Hepatocyte (in vitro differentiated cells): Measurements from ENCODE around the gene SMNDC1. TPM values are rescaled to one million over a fixed set of nuclear protein-coding genes. Genes with fewer than 3 reads are reported as not detected.

Experiments used
- DNase-seq: peaks from one replicate; pipeline ENCODE4 v3.0.0-alpha.2; 2016; ENCODE audit warnings: low spot score
- H2AFZ ChIP-seq: fragments of 200-600 bp; sonication (generic); 2 replicates; pipeline ENCODE4 v1.6.0; 2016; ENCODE audit warnings: antibody characterized with exemption, mild to moderate bottlenecking
- H3K27ac ChIP-seq: fragments of 200-600 bp; sonication (generic); 2 replicates; pipeline ENCODE4 v1.5.1; 2016; ENCODE audit warnings: mild to moderate bottlenecking
- H3K27me3 ChIP-seq: fragments of 200-600 bp; sonication (generic); 2 replicates; pipeline ENCODE4 v1.6.1; 2016
- H3K36me3 ChIP-seq: fragments of 200-600 bp; sonication (generic); replicated peaks from 2 replicates; pipeline ENCODE4 v1.5.1; 2016; ENCODE audit warnings: low read depth; ENCODE audit not compliant: insufficient read depth
- H3K4me1 ChIP-seq: fragments of 200-600 bp; sonication (generic); 2 replicates; pipeline ENCODE4 v1.5.1; 2016; ENCODE audit warnings: mild to moderate bottlenecking, moderate library complexity; ENCODE audit not compliant: insufficient read depth
- H3K4me2 ChIP-seq: fragments of 200-600 bp; sonication (generic); 2 replicates; pipeline ENCODE4 v1.6.0; 2016
- H3K4me3 ChIP-seq: fragments of 200-600 bp; sonication (generic); 2 replicates; pipeline ENCODE4 v1.5.1; 2016; ENCODE audit warnings: mild to moderate bottlenecking
- H3K79me2 ChIP-seq: fragments of 200-600 bp; sonication (generic); 2 replicates; pipeline ENCODE4 v1.6.0; 2017; ENCODE audit warnings: mild to moderate bottlenecking
- H3K9me2 ChIP-seq: fragments of 200-600 bp; sonication (generic); replicated peaks from 2 replicates; pipeline ENCODE4 v1.6.0; 2017; ENCODE audit warnings: mild to moderate bottlenecking; ENCODE audit not compliant: insufficient read depth
- H3K9me3 ChIP-seq: fragments of 200-600 bp; sonication (generic); 2 replicates; pipeline ENCODE4 v1.5.1; 2016; ENCODE audit warnings: low read depth, mild to moderate bottlenecking
- H4K20me1 ChIP-seq: fragments of 200-600 bp; sonication (generic); 2 replicates; pipeline ENCODE4 v1.6.0; 2016; ENCODE audit warnings: mild to moderate bottlenecking; ENCODE audit not compliant: insufficient read depth, poor library complexity, severe bottlenecking
- EZH2 ChIP-seq: fragments of 200-600 bp; sonication (generic); IDR thresholded peaks from 2 replicates; pipeline ENCODE4 v1.6.1; 2016; ENCODE audit warnings: antibody characterized with exemption, mild to moderate bottlenecking, borderline replicate concordance
- EZH2phosphoT487 ChIP-seq: fragments of 200-600 bp; sonication (generic); IDR thresholded peaks from one replicate; pipeline ENCODE4 v1.6.1; 2018; ENCODE audit warnings: antibody characterized with exemption, mild to moderate bottlenecking, low read depth, moderate library complexity; ENCODE audit not compliant: unreplicated experiment, severe bottlenecking
- WGBS: methylation state at CpG from one replicate; pipeline ENCODE4 v1.1.6; 2016; ENCODE audit warnings: low lambda C conversion rate; ENCODE audit errors: missing lambda C conversion rate; 5-methylcytosine and 5-hydroxymethylcytosine counted together
- polyA plus RNA-seq: library from polyadenylated mRNA; unstranded; fragments of >200 nt; fragmentation: Nextera tagmentation; extraction: Ambion mirVana; gene quantifications from 2 replicates; pipeline ENCODE4 v1.2.1, GENCODE V29; 2016
- total RNA-seq: library from RNA; depleted of rRNA; stranded (reverse); fragments of >200 nt; gene quantifications from 2 replicates; pipeline ENCODE4 v1.2.3, GENCODE V29; 2014
- TF ChIP-seq, protein P1 (sequence below): fragments of 200-600 bp; sonication (generic); IDR thresholded peaks from 2 replicates; pipeline ENCODE4 v1.5.1; 2016; ENCODE audit warnings: antibody characterized with exemption, mild to moderate bottlenecking; ENCODE audit not compliant: poor library complexity

The SMNDC1 gene
- total and polyA plus RNA-seq, 2 experiments from 2014 or later, result 13.6 to 14.3 TPM

DNA sequence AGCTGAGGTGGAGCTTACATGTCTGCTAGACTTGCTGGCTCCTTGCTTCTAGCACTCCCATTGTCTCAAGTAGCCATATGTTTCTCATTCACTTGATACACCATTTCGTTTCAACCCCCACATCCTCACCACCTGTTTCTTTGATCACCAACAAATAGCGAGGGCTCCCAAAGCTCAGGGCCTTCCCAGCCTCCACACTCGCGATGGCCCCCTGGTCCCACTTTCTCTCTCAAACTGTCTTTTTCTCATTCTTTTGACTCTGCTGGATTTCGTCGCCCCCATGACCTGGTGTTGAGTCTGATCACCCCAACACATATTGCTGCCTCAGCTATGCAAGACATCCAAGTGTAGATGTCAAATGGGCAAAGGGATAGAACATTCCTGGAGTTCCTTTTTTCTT, 26.0 kb upstream of the SMNDC1 start:
- Histone ChIP-seq H3K27ac (no peak overlapping the region), H3K79me2 (no peaks in the 10 kb centered on the region), H3K4me3 (no peak overlapping the region), H3K36me3 (no peaks in the 10 kb centered on the region), H3K4me2 (no peak overlapping the region), H4K20me1 (no peaks in the 10 kb centered on the region), H2AFZ (no peak overlapping the region), H3K4me1 (no peaks in the 10 kb centered on the region), H3K9me2 (no peaks in the 10 kb centered on the region), H3K9me3 (peaks cover 3% of the 10 kb centered on the region), H3K27me3 (no peaks in the 10 kb centered on the region)
- no peak for DNase-seq
- 90% methylated on average over 6 of the region's 6 CpGs for WGBS
- TF ChIP-seq EZH2phosphoT487, result no peak
- no peak for TF ChIP-seq EZH2
- TF ChIP-seq, protein P1, sequence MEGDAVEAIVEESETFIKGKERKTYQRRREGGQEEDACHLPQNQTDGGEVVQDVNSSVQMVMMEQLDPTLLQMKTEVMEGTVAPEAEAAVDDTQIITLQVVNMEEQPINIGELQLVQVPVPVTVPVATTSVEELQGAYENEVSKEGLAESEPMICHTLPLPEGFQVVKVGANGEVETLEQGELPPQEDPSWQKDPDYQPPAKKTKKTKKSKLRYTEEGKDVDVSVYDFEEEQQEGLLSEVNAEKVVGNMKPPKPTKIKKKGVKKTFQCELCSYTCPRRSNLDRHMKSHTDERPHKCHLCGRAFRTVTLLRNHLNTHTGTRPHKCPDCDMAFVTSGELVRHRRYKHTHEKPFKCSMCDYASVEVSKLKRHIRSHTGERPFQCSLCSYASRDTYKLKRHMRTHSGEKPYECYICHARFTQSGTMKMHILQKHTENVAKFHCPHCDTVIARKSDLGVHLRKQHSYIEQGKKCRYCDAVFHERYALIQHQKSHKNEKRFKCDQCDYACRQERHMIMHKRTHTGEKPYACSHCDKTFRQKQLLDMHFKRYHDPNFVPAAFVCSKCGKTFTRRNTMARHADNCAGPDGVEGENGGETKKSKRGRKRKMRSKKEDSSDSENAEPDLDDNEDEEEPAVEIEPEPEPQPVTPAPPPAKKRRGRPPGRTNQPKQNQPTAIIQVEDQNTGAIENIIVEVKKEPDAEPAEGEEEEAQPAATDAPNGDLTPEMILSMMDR, result no peak

DNA sequence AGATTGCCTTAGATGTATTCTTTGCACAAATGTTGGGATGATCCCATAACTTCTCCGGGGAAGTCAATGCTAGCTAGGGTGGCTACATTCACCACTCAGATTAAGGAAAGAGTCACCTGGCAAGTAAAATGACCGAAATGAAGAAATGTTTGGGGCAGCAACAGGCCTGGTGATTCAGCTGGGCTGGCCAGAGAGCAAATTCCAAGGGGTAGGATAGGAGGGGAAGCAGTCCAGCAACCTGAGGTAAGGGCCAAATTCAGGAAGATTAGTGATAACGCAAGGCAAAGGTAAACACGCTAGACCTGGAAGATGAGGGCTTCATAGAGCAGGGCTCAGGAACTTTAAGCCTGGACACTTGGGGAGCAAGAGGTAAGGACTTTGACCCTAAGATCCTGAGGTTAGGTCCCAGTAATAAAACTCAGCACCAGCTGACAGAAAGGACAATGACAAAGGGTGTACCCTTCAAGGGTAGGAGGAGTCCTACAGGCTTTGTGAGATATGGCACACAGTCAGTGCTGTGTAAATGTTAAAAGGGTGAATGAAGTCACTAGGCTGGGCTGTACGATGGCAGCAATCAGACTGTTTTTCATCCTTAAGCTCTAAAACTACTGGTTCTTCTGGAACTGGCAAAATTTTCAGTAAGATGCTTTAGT, 22.7 kb upstream of the SMNDC1 start:
- no peaks in the 10 kb centered on the region for H3K9me2 ChIP-seq
- H2AFZ ChIP-seq, result no peak overlapping the region
- no peaks in the 10 kb centered on the region for H3K27me3 ChIP-seq
- H3K79me2 ChIP-seq, result no peaks in the 10 kb centered on the region
- H4K20me1 ChIP-seq, result no peaks in the 10 kb centered on the region
- H3K27ac ChIP-seq, result peak overlapping the region; percentile 82
- H3K36me3 ChIP-seq, result no peaks in the 10 kb centered on the region
- 77% methylated on average over 5 of the region's 5 CpGs for WGBS
- no peak for TF ChIP-seq EZH2
- TF ChIP-seq, protein P1, result no peak
- TF ChIP-seq EZH2phosphoT487, result no peak
- no peak overlapping the region for H3K4me3 ChIP-seq
- H3K4me1 ChIP-seq, result no peaks in the 10 kb centered on the region
- no peak overlapping the region for H3K4me2 ChIP-seq
- peaks cover 3% of the 10 kb centered on the region for H3K9me3 ChIP-seq
- DNase-seq, result peak; percentile 36

DNA sequence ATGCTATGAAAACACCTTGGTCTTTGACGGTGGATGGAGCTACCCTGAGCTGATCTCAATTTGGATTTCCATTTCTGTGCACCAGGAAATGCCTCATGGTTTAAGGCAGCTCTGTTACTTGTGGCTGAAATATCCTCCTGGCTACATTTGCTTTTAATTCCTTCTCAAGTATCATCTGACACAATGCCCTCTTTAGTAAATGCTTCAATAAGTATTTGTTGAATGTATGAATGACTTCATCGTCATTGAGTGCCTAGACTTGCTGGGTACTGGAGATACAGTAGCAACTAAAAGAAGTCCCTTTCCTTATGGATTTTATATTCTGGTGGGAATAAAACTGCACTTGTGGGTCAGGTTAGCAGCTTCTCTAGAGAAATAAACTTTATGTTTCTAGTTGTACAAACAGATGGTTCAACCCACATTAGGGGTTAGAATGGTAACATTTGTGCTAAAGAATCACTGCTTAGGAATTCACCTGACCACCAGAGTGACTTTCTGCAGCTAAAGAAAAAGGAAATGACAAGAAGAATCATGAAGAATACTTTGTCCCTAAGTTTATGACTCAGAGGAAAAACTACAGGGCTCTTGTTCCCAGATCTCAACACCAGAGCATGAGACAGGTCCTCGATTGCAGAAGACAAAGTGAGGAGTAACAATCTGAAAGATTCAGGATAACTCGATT, 21.8 kb upstream of the SMNDC1 start:
- no peak for DNase-seq
- no peak overlapping the region for H3K4me3 ChIP-seq
- H3K27ac ChIP-seq, result peak overlapping the region; percentile 82
- WGBS, result 91% methylated on average over 4 of the region's 4 CpGs
- H2AFZ ChIP-seq, result no peak overlapping the region
- no peaks in the 10 kb centered on the region for H3K9me2 ChIP-seq
- H3K4me2 ChIP-seq, result no peak overlapping the region
- H4K20me1 ChIP-seq, result no peaks in the 10 kb centered on the region
- peaks cover 3% of the 10 kb centered on the region for H3K9me3 ChIP-seq
- no peaks in the 10 kb centered on the region for H3K27me3 ChIP-seq
- TF ChIP-seq EZH2phosphoT487, result no peak
- no peak for TF ChIP-seq EZH2
- TF ChIP-seq, protein P1, result no peak
- H3K4me1 ChIP-seq, result no peaks in the 10 kb centered on the region
- H3K36me3 ChIP-seq, result no peaks in the 10 kb centered on the region
- no peaks in the 10 kb centered on the region for H3K79me2 ChIP-seq
